Trophoblast cell (in vitro differentiated cells and primary cell): ENCODE measurements around the gene HTRA3.

ENCODE experiments used
- DNase-seq, 2 donors: peaks; one replicate each; pipeline ENCODE4 v3.0.0-alpha.2; 2016
- H2AFZ ChIP-seq: 2 replicates; pipeline ENCODE4 v1.6.1; 2013; ENCODE audit warnings: low read length, moderate library complexity, mild to moderate bottlenecking; ENCODE audit not compliant: insufficient read depth, poor library complexity
- H2AK5ac ChIP-seq: 2 replicates; pipeline ENCODE4 v1.6.1; 2013; ENCODE audit warnings: mild to moderate bottlenecking, low read length
- H2BK120ac ChIP-seq: 2 replicates; pipeline ENCODE4 v1.6.1; 2013; ENCODE audit warnings: low read length, mild to moderate bottlenecking, moderate library complexity; ENCODE audit not compliant: insufficient read depth, poor library complexity
- H2BK12ac ChIP-seq: 2 replicates; pipeline ENCODE4 v1.6.1; 2013; ENCODE audit warnings: mild to moderate bottlenecking, low read length, moderate library complexity
- H2BK5ac ChIP-seq: 2 replicates; pipeline ENCODE4 v1.6.1; 2013; ENCODE audit warnings: low read length, low read depth, moderate library complexity, mild to moderate bottlenecking; ENCODE audit not compliant: poor library complexity
- H3K14ac ChIP-seq: 2 replicates; pipeline ENCODE4 v1.6.1; 2013; ENCODE audit warnings: mild to moderate bottlenecking, low read length
- H3K18ac ChIP-seq: 2 replicates; pipeline ENCODE4 v1.6.1; 2013; ENCODE audit warnings: mild to moderate bottlenecking, low read length
- H3K23ac ChIP-seq: 2 replicates; pipeline ENCODE4 v1.6.1; 2013; ENCODE audit warnings: low read length
- H3K27ac ChIP-seq: 2 replicates; pipeline ENCODE4 v1.5.1; 2013; ENCODE audit warnings: low read depth, mild to moderate bottlenecking, inconsistent platforms, low read length, moderate library complexity
- H3K27me3 ChIP-seq: 2 replicates; pipeline ENCODE4 v1.6.1; 2013; ENCODE audit warnings: inconsistent platforms, mild to moderate bottlenecking, low read length, moderate library complexity; ENCODE audit not compliant: insufficient read depth
- H3K36me3 ChIP-seq, 2 experiments: 1 replicate in 1 of 2; 2 replicates in 1 of 2; pipeline ENCODE4 v1.6.1; 2013; ENCODE audit warnings: low read length in 2 of 2, mild to moderate bottlenecking in 2 of 2, moderate library complexity in 1 of 2; ENCODE audit not compliant: insufficient read depth in 2 of 2, control insufficient read depth in 1 of 2
- H3K4ac ChIP-seq: 2 replicates; pipeline ENCODE4 v1.6.1; 2013; ENCODE audit warnings: low read depth, mild to moderate bottlenecking, low read length, moderate library complexity
- H3K4me1 ChIP-seq, 2 experiments: 1 replicate in 1 of 2; 2 replicates in 1 of 2; pipeline ENCODE4 v1.6.1; 2013; ENCODE audit warnings: low read length in 2 of 2, mild to moderate bottlenecking in 2 of 2, moderate library complexity in 1 of 2; ENCODE audit not compliant: insufficient read depth in 2 of 2, control insufficient read depth in 1 of 2
- H3K4me2 ChIP-seq: 2 replicates; pipeline ENCODE4 v1.6.1; 2013; ENCODE audit warnings: inconsistent platforms, mild to moderate bottlenecking, low read length, moderate library complexity
- H3K4me3 ChIP-seq: 2 replicates; pipeline ENCODE4 v1.5.1; 2013; ENCODE audit warnings: mild to moderate bottlenecking, low read depth, low read length, inconsistent platforms
- H3K79me1 ChIP-seq: one replicate; pipeline ENCODE4 v1.6.1; 2013; ENCODE audit warnings: low read length
- H3K79me2 ChIP-seq: 2 replicates; pipeline ENCODE4 v1.6.1; 2013; ENCODE audit warnings: low read length, mild to moderate bottlenecking; ENCODE audit not compliant: control insufficient read depth, insufficient read depth, poor library complexity
- H3K9ac ChIP-seq: 2 replicates; pipeline ENCODE4 v1.6.1; 2013; ENCODE audit warnings: mild to moderate bottlenecking, low read length
- H3K9me3 ChIP-seq: 2 replicates; pipeline ENCODE4 v1.6.1; 2013; ENCODE audit warnings: low read depth, mild to moderate bottlenecking, control low read depth, inconsistent platforms, low read length; ENCODE audit not compliant: insufficient read depth
- H4K12ac ChIP-seq: 2 replicates; pipeline ENCODE4 v1.6.1; 2013; ENCODE audit warnings: low read depth, mild to moderate bottlenecking, low read length, moderate library complexity
- H4K8ac ChIP-seq: 2 replicates; pipeline ENCODE4 v1.6.1; 2013; ENCODE audit warnings: low read depth, mild to moderate bottlenecking, low read length, moderate library complexity
- H4K91ac ChIP-seq: one replicate; pipeline ENCODE4 v1.6.1; 2013; ENCODE audit warnings: low read depth, mild to moderate bottlenecking, low read length, moderate library complexity
- WGBS: extraction: QIAGEN DNeasy Blood & Tissue Kit; methylation state at CpG from one replicate; pipeline ENCODE4 v1.1.7; 2013; ENCODE audit warnings: missing lambda C conversion rate; ENCODE audit not compliant: insufficient read length, insufficient coverage; ENCODE audit errors: extremely low coverage; 5-methylcytosine and 5-hydroxymethylcytosine counted together

Gene HTRA3

DNA sequence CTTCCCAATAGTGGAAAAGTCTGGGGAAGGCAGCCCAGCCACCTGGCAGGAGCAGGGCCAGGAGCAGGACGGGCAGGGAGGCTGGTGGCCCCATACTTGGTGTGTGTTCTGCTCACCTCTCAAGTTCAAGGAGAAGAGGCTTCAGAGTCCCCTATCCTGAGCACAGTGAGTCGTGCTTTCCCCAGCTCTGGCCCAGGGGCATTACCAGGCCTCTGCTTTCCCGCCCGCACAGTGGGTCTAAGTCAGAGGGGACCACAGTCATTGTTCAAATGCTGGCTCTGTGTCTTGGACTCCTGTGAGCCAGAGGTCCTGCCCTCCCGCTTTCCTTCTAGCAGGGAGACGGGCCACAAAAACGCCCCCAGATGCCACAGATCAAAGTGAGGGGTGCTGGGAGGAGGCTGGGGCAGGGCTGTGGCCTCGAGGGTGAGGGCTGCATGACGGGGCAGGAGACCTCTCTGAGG is 27.6 kb downstream of the HTRA3 start:
- Histone ChIP-seq H3K36me3 (peaks cover 6 to 7% of the 10 kb centered on the region in 2 experiments), H3K4me2 (no peak overlapping the region), H3K4me1 (no peaks in the 10 kb centered on the region), H3K4ac (no peak overlapping the region), H4K8ac (no peak overlapping the region), H3K18ac (no peak overlapping the region), H2BK120ac (no peak overlapping the region), H2AFZ (no peak overlapping the region), H2AK5ac (no peak overlapping the region), H3K79me2 (no peaks in the 10 kb centered on the region), H4K91ac (no peak overlapping the region), H3K4me3 (no peak overlapping the region), H3K27me3 (no peaks in the 10 kb centered on the region), H3K9me3 (peaks cover 7% of the 10 kb centered on the region), H3K79me1 (no peaks in the 10 kb centered on the region), H2BK12ac (no peak overlapping the region), H2BK5ac (no peak overlapping the region), H3K14ac (no peak overlapping the region), H3K9ac (no peak overlapping the region), H4K12ac (no peak overlapping the region), H3K23ac (no peak overlapping the region), H3K27ac (no peak overlapping the region)
- no CpG with 5 or more reads among the region's 9 CpGs for WGBS
- DNase-seq, result no peak

- Histone ChIP-seq H3K4me3 (no peak overlapping the region), H2BK120ac (no peak overlapping the region), H4K12ac (no peak overlapping the region), H3K27ac (no peak overlapping the region), H4K91ac (no peak overlapping the region), H2AK5ac (no peak overlapping the region), H3K14ac (no peak overlapping the region), H3K9ac (no peak overlapping the region), H3K4ac (no peak overlapping the region), H3K18ac (no peak overlapping the region), H3K4me2 (no peak overlapping the region), H3K23ac (no peak overlapping the region), H3K4me1 (no peaks in the 10 kb centered on the region), H3K27me3 (no peaks in the 10 kb centered on the region), H4K8ac (no peak overlapping the region), H3K9me3 (peaks cover 7% of the 10 kb centered on the region), H3K79me2 (no peaks in the 10 kb centered on the region), H3K36me3 (peaks cover 4 to 7% of the 10 kb centered on the region in 2 experiments), H2BK12ac (no peak overlapping the region), H2AFZ (no peak overlapping the region), H3K79me1 (no peaks in the 10 kb centered on the region), H2BK5ac (no peak overlapping the region)
- no CpG with 5 or more reads among the region's 20 CpGs for WGBS
- DNase-seq, result peak in 1 of 2 donors; percentile 41
Measured at GRCh38 chr4:8297691-8298485, 28.3 kb downstream of the HTRA3 start.

- 100% methylated on average over 1 of the region's 1 CpG for WGBS
- Histone ChIP-seq H3K23ac (no peak overlapping the region), H4K8ac (no peak overlapping the region), H3K18ac (no peak overlapping the region), H3K79me2 (no peaks in the 10 kb centered on the region), H2BK5ac (no peak overlapping the region), H4K12ac (no peak overlapping the region), H2BK12ac (no peak overlapping the region), H3K4ac (no peak overlapping the region), H3K36me3 (peaks cover 0 to 2% of the 10 kb centered on the region in 2 experiments), H3K9me3 (peaks cover 7% of the 10 kb centered on the region), H3K27ac (no peak overlapping the region), H3K9ac (no peak overlapping the region), H2AK5ac (no peak overlapping the region), H3K4me3 (no peak overlapping the region), H2AFZ (no peak overlapping the region), H3K79me1 (peaks cover 5% of the 10 kb centered on the region), H4K91ac (no peak overlapping the region), H2BK120ac (no peak overlapping the region), H3K4me1 (peaks cover 0 to 4% of the 10 kb centered on the region in 2 experiments), H3K27me3 (no peaks in the 10 kb centered on the region), H3K14ac (no peak overlapping the region), H3K4me2 (no peak overlapping the region)
- no peak for DNase-seq
Measured at GRCh38 chr4:8300832-8301231, 31.3 kb downstream of the HTRA3 start.

DNA sequence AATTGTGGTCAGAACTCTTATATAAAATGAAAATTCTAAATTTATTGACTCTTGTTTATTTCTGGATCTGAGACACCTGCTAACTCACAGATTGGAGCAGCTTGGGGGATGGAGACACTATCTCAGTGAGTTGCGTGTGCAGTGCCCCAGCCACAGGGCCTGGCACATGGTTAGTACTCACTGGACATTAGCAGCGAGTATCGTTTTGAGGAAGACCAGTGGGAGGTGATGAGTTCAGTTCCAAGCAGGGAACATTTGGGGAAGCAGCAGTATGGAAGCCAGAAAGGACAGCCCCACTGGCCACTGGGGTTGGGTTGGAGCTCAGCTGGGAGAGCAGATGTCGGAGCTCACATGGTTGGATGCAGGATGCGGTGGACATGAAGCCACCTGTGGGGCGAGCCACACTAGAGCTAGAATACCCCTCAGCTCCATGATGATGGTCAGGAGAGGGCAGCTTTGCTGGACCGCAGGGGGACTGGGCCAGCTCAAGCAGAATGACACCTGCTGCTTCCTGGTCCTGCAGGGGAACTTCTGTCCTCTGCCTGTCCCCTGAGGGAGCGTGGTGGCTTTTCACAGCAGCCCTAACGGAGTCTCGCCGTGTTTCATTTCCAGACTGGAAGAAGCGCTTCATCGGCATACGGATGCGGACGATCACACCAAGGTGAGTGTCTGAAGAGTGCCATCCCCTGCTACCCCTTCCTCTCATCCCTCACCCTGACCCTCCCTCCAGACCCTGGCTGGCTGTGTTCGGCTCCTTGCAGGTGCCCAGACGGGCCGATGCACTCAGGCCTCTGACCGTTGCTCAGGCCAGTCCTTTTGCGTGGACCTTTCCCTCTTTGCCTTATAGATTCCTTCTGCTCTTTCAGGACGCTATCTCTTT is 32.5 kb downstream of the HTRA3 start:
- Histone ChIP-seq H3K4me3 (no peak overlapping the region), H2BK120ac (no peak overlapping the region), H3K79me1 (peaks cover 5% of the 10 kb centered on the region), H2AFZ (no peak overlapping the region), H2BK12ac (no peak overlapping the region), H4K12ac (no peak overlapping the region), H2AK5ac (no peak overlapping the region), H3K18ac (no peak overlapping the region), H3K14ac (no peak overlapping the region), H2BK5ac (no peak overlapping the region), H3K9ac (no peak overlapping the region), H3K27me3 (no peaks in the 10 kb centered on the region), H4K91ac (no peak overlapping the region), H3K36me3 (peaks cover 0 to 3% of the 10 kb centered on the region in 2 experiments), H3K4me1 (peaks cover 0 to 4% of the 10 kb centered on the region in 2 experiments), H3K4ac (no peak overlapping the region), H3K4me2 (no peak overlapping the region), H3K27ac (no peak overlapping the region), H3K79me2 (no peaks in the 10 kb centered on the region), H4K8ac (no peak overlapping the region), H3K9me3 (peaks cover 7% of the 10 kb centered on the region), H3K23ac (no peak overlapping the region)
- DNase-seq, result no peak
- no CpG with 5 or more reads among the region's 22 CpGs for WGBS
